ENCODE measurements around the gene ZNF76. TPM values are rescaled to one million over a fixed set of nuclear protein-coding genes. Genes with fewer than 3 reads are reported as not detected.
A peak's percentile ranks its signal among the peaks of the same experiment; 100 is the strongest.

ZNF76 gene
- total and polyA plus RNA-seq, 2 donors (not counting 1 experiment from before 2014, with no cell fraction given), result 96.9 to 145 TPM

GRCh38 chr6:35213824-35214756 lies 45.4 kb upstream of the ZNF76 start, which contains the start of gene SCUBE3:
Gene SCUBE3, plus strand, starts transcription at chr6:35213956. Its CDS starts 463 bp downstream, at chr6:35214419.
- Mint-ChIP-seq H3K9me3 (ENCODE audit: insufficient read depth) (no peaks in the 10 kb centered on the region), H3K27ac (no peak within 1 kb of the TSS), H3K4me3 (peak within 1 kb of the TSS; percentile 80), H3K4me1 (peaks cover 8% of the 10 kb centered on the region), H3K27me3 (peaks cover 63% of the 10 kb centered on the region)
- Histone ChIP-seq H3K4me1 (ENCODE audit: control insufficient read depth in 2 of 2, insufficient read depth in 2 of 2, low read length in 2 of 2) (peaks cover 10 to 15% of the 10 kb centered on the region in 2 donors), H3K4me2 (replicated peaks; ENCODE audit: low read depth, low read length, poor library complexity, severe bottlenecking) (peak within 1 kb of the TSS; percentile 88), H3K9me3 (ENCODE audit: control extremely low read depth in 1 of 3, control insufficient read depth in 2 of 3, insufficient read depth in 1 of 3, low read length in 2 of 3) (peaks cover 0 to 3% (median 0%) of the 10 kb centered on the region in 3 donors), H4K20me1 (ENCODE audit: control insufficient read depth, insufficient read depth, low read length, poor library complexity, severe bottlenecking) (no peaks in the 10 kb centered on the region), H3K36me3 (replicated peaks in 1 of 2; ENCODE audit: control extremely low read depth in 1 of 2, control insufficient read depth in 1 of 2, extremely low read depth in 1 of 2, insufficient read depth in 2 of 2, low read length in 1 of 2) (no peaks in the 10 kb centered on the region), H2AFZ (ENCODE audit: insufficient read depth, low read depth, low read length, poor library complexity, severe bottlenecking) (peak within 1 kb of the TSS; percentile 65), H3K9ac (ENCODE audit: low read length) (peak within 1 kb of the TSS; percentile 64), H3K79me2 (ENCODE audit: control insufficient read depth, insufficient read depth, low read length) (no peaks in the 10 kb centered on the region), H3K27ac (ENCODE audit: low read length in 2 of 2) (no peak within 1 kb of the TSS), H3K4me3 (ENCODE audit: control extremely low read depth in 1 of 5, extremely low read depth in 1 of 5, insufficient read depth in 1 of 5, low read depth in 2 of 5, low read length in 4 of 5) (peak within 1 kb of the TSS in 4 of 5 experiments; percentile 31 to 62 (median 50)), H3K27me3 (replicated peaks in 1 of 4; ENCODE audit: control extremely low read depth in 1 of 4, control insufficient read depth in 3 of 4, insufficient read depth in 4 of 4, low read length in 3 of 4) (peaks cover 0 to 65% (median 28%) of the 10 kb centered on the region in 4 experiments)
- TF ChIP-seq EZH2 (IDR thresholded peaks at IDR 0.05; ENCODE audit: borderline replicate concordance, insufficient read depth, low read depth, low read length, poor library complexity, severe bottlenecking), result no peak
- no peak for TF ChIP-seq CTCF (IDR thresholded peaks at IDR 0.05)
- whole genome bisulfite sequencing (ENCODE audit: insufficient coverage), result 1% methylated on average over 74 of the region's 89 CpGs
- DNase-seq, result peak; percentile 47
- ChIA-PET POLR2A (no interaction called here), CTCF (interaction anchor here (0.6 to 2.0 kb wide), 2 partner anchors 9 to 91 kb away, joined by 4 to 8 read pairs; no protein-coding TSS in a partner anchor)
- ATAC-seq (ENCODE audit: low read depth), result peak; percentile 24
- intact Hi-C loops (cut with micrococcal nuclease), result no loop called here

All from B cell (primary cell).